Uterus (tissue), 4 donors: ENCODE results near the gene CDK19. TPM values are rescaled to one million over a fixed set of nuclear protein-coding genes. Genes with fewer than 3 reads are reported as not detected.

Experiments
- DNase-seq, 2 donors: peaks; one replicate each; pipeline ENCODE4 v3.0.0-alpha.2; 2019 to 2020
- H3K27ac ChIP-seq, 2 donors: fragments of 200-600 bp; sonication (generic); 1 replicate in 1 of 2; 2 replicates in 1 of 2; pipeline ENCODE4 v1.5.1; 2016 to 2018
- H3K27me3 ChIP-seq, 2 donors: fragments of 200-600 bp; sonication (generic); one replicate each; pipeline ENCODE4 v1.5.1; 2018 to 2019; ENCODE audit warnings: control low read depth in 1 of 2
- H3K36me3 ChIP-seq, 2 donors: fragments of 200-600 bp; sonication (generic); one replicate each; pipeline ENCODE4 v1.5.1; 2019; ENCODE audit warnings: control low read depth in 1 of 2
- H3K4me1 ChIP-seq, 2 donors: fragments of 200-600 bp; sonication (generic); one replicate each; pipeline ENCODE4 v1.5.1; 2018 to 2019; ENCODE audit warnings: control low read depth in 1 of 2
- H3K4me3 ChIP-seq, 2 donors: fragments of 200-600 bp; sonication (generic); 1 replicate in 1 of 2; 2 replicates in 1 of 2; pipeline ENCODE4 v1.5.1; 2018 to 2019; ENCODE audit warnings: mild to moderate bottlenecking in 1 of 2
- H3K9me3 ChIP-seq, 2 donors: fragments of 200-600 bp; sonication (generic); one replicate each; pipeline ENCODE4 v1.5.1; 2019; ENCODE audit warnings: control low read depth in 1 of 2
- CTCF ChIP-seq, 4 experiments: fragments of 200-600 bp in 2 of 4; fragments of 450-650 bp in 2 of 4; sonication (generic) in 2 of 4; IDR thresholded peaks; one replicate each; pipeline ENCODE4 v1.5.1; 2016 to 2019; ENCODE audit warnings: antibody characterized with exemption in 4 of 4, mild to moderate bottlenecking in 2 of 4, moderate library complexity in 1 of 4
- POLR2A ChIP-seq, 2 donors: fragments of 450-650 bp; IDR thresholded peaks; one replicate each; pipeline ENCODE4 v1.6.1; 2016; ENCODE audit warnings: antibody characterized with exemption in 2 of 2, mild to moderate bottlenecking in 1 of 2, moderate library complexity in 1 of 2
- intact Hi-C: fragments of 100-400 bp; cut with DNase I; formaldehyde crosslinking; loops from one replicate; pipeline ENCODE4 v1.15.1; 2023; ENCODE audit warnings: low total_unique reads
- total RNA-seq, 4 donors: library from RNA; depleted of rRNA in 3 of 4; stranded (reverse); fragments of >200 nt in 3 of 4; gene quantifications; one replicate each; pipeline versions ENCODE4 v1.1.0 to v1.2.4, GENCODE V29; 2014 to 2023
- donor health status: DM: yes; HTN: yes; CAD: no.

CDK19 gene
- total RNA-seq, 4 donors from 2014 or later: 1.0 to 34.3 (median 12.9) TPM

- TF ChIP-seq CTCF (IDR thresholded peaks at IDR 0.05) (no peak), POLR2A (IDR thresholded peaks at IDR 0.05) (no peak)
- intact Hi-C loops: no loop called here
Measured at GRCh38 chr6:110703906-110704594, 111.2 kb downstream of the CDK19 start.

GRCh38 chr6:110703010-110703905 lies 112.0 kb downstream of the CDK19 start:
- no peak overlapping the region for H3K27ac ChIP-seq
- H3K4me3 ChIP-seq: no peak overlapping the region
- TF ChIP-seq CTCF (IDR thresholded peaks at IDR 0.05) (no peak), POLR2A (IDR thresholded peaks at IDR 0.05) (no peak)
- no peaks in the 10 kb centered on the region for H3K36me3 ChIP-seq
- intact Hi-C loops: no loop called here
- no peaks in the 10 kb centered on the region for H3K4me1 ChIP-seq
- H3K27me3 ChIP-seq: no peaks in the 10 kb centered on the region
- H3K9me3 ChIP-seq: no peaks in the 10 kb centered on the region
- no peak for DNase-seq

More at GRCh38 chr6:110703906-110704594, 111.2 kb downstream of the CDK19 start:
- no peaks in the 10 kb centered on the region for H3K36me3 ChIP-seq
- H3K4me3 ChIP-seq: no peak overlapping the region
- no peaks in the 10 kb centered on the region for H3K27me3 ChIP-seq
- no peaks in the 10 kb centered on the region for H3K9me3 ChIP-seq
- DNase-seq: no peak
- no peaks in the 10 kb centered on the region for H3K4me1 ChIP-seq
- no peak overlapping the region for H3K27ac ChIP-seq

- DNase-seq: no peak
- Histone ChIP-seq H3K27me3 (no peaks in the 10 kb centered on the region), H3K27ac (no peak overlapping the region), H3K4me3 (no peak overlapping the region), H3K9me3 (no peaks in the 10 kb centered on the region), H3K4me1 (no peaks in the 10 kb centered on the region), H3K36me3 (no peaks in the 10 kb centered on the region)
- intact Hi-C loops: no loop called here
- no peak for TF ChIP-seq POLR2A (IDR thresholded peaks at IDR 0.05)
- TF ChIP-seq CTCF (IDR thresholded peaks at IDR 0.05): no peak
Measured at GRCh38 chr6:110699780-110700179, 115.5 kb downstream of the CDK19 start.

- intact Hi-C loops: no loop called here
- H3K9me3 ChIP-seq: no peaks in the 10 kb centered on the region
- H3K36me3 ChIP-seq: no peaks in the 10 kb centered on the region
Measured at GRCh38 chr6:110693994-110694393, 121.3 kb downstream of the CDK19 start.

More at GRCh38 chr6:110693994-110694393, 121.3 kb downstream of the CDK19 start:
- H3K27ac ChIP-seq: no peak overlapping the region
- no peak overlapping the region for H3K4me3 ChIP-seq
- no peak for DNase-seq
- H3K4me1 ChIP-seq: no peaks in the 10 kb centered on the region
- no peaks in the 10 kb centered on the region for H3K27me3 ChIP-seq
- TF ChIP-seq CTCF (IDR thresholded peaks at IDR 0.05) (no peak), POLR2A (IDR thresholded peaks at IDR 0.05) (no peak)
